ENCODE results near the gene OR1M1.

Gene OR1M1, protein sequence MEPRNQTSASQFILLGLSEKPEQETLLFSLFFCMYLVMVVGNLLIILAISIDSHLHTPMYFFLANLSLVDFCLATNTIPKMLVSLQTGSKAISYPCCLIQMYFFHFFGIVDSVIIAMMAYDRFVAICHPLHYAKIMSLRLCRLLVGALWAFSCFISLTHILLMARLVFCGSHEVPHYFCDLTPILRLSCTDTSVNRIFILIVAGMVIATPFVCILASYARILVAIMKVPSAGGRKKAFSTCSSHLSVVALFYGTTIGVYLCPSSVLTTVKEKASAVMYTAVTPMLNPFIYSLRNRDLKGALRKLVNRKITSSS

DNA sequence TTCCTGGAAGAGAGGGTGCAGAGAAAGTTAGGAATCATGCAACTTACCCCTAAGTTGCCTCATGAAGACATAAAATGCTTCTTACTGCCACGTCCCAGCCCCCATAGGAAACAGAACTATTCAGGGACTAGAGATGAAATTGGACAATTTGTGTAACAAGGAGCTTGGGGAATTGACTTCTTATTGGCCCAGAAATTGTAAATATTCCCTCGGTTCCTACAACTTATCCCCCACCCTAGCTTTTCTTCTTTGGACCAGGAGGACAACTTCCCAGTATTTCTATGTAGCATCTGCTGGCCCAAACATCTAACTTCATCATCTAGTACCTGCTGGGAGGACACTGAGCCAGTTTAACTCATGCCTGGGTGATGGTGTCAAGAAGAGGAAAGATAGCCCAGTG lies at the start of gene OR1M1:
Gene OR1M1, plus strand, starts transcription at position 301 of the 400 bp plus-strand sequence. CDS start 6,184 bp downstream, outside the sequence.
- in situ Hi-C loops (cut with HindIII; ENCODE audit: low sequenced_read_pairs), result no loop called here
- DNase-seq (ENCODE audit: low read depth, low spot score), result no peak
- TF ChIP-seq, protein P1, sequence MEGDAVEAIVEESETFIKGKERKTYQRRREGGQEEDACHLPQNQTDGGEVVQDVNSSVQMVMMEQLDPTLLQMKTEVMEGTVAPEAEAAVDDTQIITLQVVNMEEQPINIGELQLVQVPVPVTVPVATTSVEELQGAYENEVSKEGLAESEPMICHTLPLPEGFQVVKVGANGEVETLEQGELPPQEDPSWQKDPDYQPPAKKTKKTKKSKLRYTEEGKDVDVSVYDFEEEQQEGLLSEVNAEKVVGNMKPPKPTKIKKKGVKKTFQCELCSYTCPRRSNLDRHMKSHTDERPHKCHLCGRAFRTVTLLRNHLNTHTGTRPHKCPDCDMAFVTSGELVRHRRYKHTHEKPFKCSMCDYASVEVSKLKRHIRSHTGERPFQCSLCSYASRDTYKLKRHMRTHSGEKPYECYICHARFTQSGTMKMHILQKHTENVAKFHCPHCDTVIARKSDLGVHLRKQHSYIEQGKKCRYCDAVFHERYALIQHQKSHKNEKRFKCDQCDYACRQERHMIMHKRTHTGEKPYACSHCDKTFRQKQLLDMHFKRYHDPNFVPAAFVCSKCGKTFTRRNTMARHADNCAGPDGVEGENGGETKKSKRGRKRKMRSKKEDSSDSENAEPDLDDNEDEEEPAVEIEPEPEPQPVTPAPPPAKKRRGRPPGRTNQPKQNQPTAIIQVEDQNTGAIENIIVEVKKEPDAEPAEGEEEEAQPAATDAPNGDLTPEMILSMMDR (IDR thresholded peaks at IDR 0.05; ENCODE audit: low read depth, low read length), result no peak
- H3K4me3 ChIP-seq (ENCODE audit: low read depth, low read length), result no peak within 1 kb of the TSS

DNA sequence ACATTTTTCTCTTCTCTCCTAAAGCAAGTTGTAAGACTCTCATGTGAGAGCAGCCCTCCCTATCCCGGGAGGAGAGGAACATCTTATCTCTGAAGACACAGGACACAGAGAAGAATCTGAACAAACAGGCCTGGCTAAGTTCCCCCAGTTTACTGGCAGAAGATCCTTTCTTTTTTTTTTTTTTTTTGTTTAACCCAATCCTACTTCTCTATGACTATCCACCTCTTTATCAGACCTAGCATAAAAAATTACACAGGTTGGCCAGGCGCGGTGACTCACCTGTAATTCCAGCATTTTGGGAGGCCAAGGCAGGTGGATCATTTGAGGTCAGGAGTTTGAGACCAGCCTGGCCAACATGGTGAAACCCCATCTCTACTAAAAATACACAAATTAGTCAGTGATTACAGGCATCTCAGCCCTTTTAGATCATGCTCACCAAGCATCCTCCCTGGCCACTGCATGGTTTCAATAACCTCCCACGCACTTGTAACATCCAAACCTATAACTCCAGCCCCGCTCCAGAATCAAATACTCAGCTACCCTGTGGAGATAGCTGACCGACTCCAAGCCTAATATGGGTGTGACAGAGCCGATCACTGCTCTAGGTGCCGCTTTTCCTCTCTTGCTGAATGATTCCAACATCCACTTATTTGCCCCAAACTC lies 49.3 kb upstream of the OR1M1 start:
- in situ Hi-C loops (cut with HindIII; ENCODE audit: low sequenced_read_pairs), result no loop called here
- H3K4me3 ChIP-seq (ENCODE audit: low read depth, low read length), result no peak overlapping the region
- DNase-seq (ENCODE audit: low read depth, low spot score), result no peak
- TF ChIP-seq, protein P1 (IDR thresholded peaks at IDR 0.05; ENCODE audit: low read depth, low read length), result no peak

DNA sequence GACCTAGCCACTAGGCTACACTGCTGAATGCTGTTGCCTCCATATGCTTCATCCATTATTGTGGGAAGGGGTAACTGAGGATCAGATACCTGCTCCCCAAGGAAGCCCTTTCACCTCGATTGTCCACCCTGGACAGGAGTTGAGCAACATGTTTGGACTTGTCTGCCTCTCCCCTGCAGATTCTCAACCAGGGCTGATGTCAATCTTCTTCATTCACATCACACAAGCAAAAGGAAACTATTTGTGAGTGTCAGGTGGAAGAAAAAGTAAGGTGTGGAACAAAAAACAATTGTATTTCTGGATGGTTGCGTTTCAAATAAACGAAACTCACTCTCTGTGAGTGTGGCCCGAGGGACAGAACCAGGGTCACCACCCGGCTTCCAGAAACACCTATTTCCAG lies 47.1 kb upstream of the OR1M1 start:
- TF ChIP-seq, protein P1 (IDR thresholded peaks at IDR 0.05; ENCODE audit: low read depth, low read length), result no peak
- no peak for DNase-seq (ENCODE audit: low read depth, low spot score)
- in situ Hi-C loops (cut with HindIII; ENCODE audit: low sequenced_read_pairs), result no loop called here
- no peak overlapping the region for H3K4me3 ChIP-seq (ENCODE audit: low read depth, low read length)

DNA sequence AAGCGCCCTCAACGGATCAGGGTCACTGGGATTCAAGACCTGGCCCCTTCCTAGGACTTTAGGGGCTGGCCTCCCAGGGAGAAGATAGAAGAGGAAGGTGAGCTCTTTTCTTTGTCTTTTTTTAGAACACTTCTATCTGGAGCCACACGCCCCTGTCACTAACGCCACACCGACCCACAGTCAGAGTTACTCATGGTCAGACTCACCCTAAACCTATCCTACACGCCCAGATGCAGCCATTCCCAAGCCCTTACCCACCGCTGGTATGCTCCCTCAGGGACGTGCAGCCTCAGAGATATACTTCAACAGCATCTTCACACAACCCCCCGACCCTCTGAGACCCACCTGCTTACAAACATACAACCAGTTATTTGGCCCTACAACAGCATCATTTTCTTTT lies 46.7 kb upstream of the OR1M1 start:
- in situ Hi-C loops (cut with HindIII; ENCODE audit: low sequenced_read_pairs), result no loop called here
- no peak overlapping the region for H3K4me3 ChIP-seq (ENCODE audit: low read depth, low read length)
- DNase-seq (ENCODE audit: low read depth, low spot score), result no peak
- TF ChIP-seq, protein P1 (IDR thresholded peaks at IDR 0.05; ENCODE audit: low read depth, low read length), result no peak

DNA sequence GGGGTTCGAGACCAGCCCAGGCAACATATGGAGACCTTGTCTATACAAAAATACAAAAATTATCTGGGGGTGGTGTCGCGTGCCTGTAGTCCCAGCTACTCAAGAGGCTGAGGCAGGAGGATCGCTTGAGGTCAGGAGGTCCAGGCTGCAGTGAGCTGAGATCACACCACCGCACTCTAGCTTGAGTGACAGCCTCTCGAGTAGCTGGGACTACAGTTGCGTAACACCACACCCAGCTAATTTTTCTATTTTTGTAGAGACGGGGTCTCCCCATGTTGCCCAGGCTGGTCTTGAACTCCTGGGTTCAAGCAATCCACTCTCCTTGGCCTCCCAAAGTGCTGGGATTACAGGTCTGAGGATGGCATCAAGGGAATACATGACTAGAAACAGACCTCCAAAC lies 45.8 kb upstream of the OR1M1 start:
- DNase-seq (ENCODE audit: low read depth, low spot score), result no peak
- in situ Hi-C loops (cut with HindIII; ENCODE audit: low sequenced_read_pairs), result no loop called here
- TF ChIP-seq, protein P1 (IDR thresholded peaks at IDR 0.05; ENCODE audit: low read depth, low read length), result no peak
- H3K4me3 ChIP-seq (ENCODE audit: low read depth, low read length), result no peak overlapping the region

DNA sequence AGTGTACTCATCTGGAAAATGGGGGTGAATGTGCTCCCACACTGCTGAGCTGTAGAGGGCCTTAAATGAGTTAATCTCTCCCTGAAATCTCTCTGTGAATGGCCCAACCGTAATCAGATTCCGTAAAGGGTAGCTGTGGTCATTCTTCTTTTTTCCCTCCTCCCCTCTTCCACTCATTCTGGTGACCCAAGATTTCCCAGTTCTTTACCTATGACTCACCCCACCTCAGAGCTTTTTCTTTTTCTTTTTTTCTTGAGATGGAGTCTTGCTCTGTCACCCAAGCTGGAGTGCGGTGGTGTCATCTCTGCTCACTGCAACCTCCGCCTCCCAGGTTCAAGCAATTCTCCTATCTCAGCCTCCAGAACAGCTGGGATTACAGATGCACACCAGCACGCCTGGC lies 43.3 kb upstream of the OR1M1 start:
- H3K4me3 ChIP-seq (ENCODE audit: low read depth, low read length), result no peak overlapping the region
- no peak for DNase-seq (ENCODE audit: low read depth, low spot score)
- in situ Hi-C loops (cut with HindIII; ENCODE audit: low sequenced_read_pairs), result no loop called here
- TF ChIP-seq, protein P1 (IDR thresholded peaks at IDR 0.05; ENCODE audit: low read depth, low read length), result no peak
